Stimulated activated naive CD8-positive, alpha-beta T cell treated with anti-CD3 and anti-CD28 coated beads, Interleukin-15, Interleukin-2, amounts not matched to agents 100 U/mL and 50 U/mL, for 24 hours (primary cell): ENCODE measurements around the gene RHBG.

ENCODE experiments used
- ATAC-seq: fragments of 150-1000 bp; cut with Tn5 transposase; one replicate; pipeline ENCODE4 v1.10.0; 2021
- DNase-seq: peaks from one replicate; pipeline ENCODE4 v3.0.0; 2021

Gene RHBG

GRCh38 chr1:156386134-156386901, 17.3 kb downstream of the RHBG start:
- no peak for ATAC-seq
- DNase-seq, result no peak

- no peak for DNase-seq
- no peak for ATAC-seq
Observed at GRCh38 chr1:156386949-156387869, 18.2 kb downstream of the RHBG start.

- ATAC-seq (no peak), DNase-seq (no peak)
Observed at GRCh38 chr1:156387870-156388173, 18.8 kb downstream of the RHBG start.

GRCh38 chr1:156388174-156389137, 19.4 kb downstream of the RHBG start:
- ATAC-seq (no peak), DNase-seq (no peak)

- DNase-seq, result no peak
- ATAC-seq, result no peak
Observed at GRCh38 chr1:156389311-156389710, 20.3 kb downstream of the RHBG start.

- ATAC-seq (no peak), DNase-seq (no peak)
Observed at GRCh38 chr1:156390469-156391365, 21.7 kb downstream of the RHBG start.

- no peak for ATAC-seq
- DNase-seq, result no peak
Observed at GRCh38 chr1:156391366-156391677, 22.3 kb downstream of the RHBG start.

- no peak for DNase-seq
- ATAC-seq, result no peak
Observed at GRCh38 chr1:156391701-156392100, 22.7 kb downstream of the RHBG start.

GRCh38 chr1:156392452-156392853, 23.4 kb downstream of the RHBG start:
- ATAC-seq (no peak), DNase-seq (no peak)

- DNase-seq (no peak), ATAC-seq (no peak)
Observed at GRCh38 chr1:156393095-156393494, 24.1 kb downstream of the RHBG start.

- DNase-seq, result no peak
- no peak for ATAC-seq
Observed at GRCh38 chr1:156394082-156394481, 25.1 kb downstream of the RHBG start.

- DNase-seq, result no peak
Observed at GRCh38 chr1:156394835-156395461, 25.9 kb downstream of the RHBG start.

GRCh38 chr1:156399355-156400125, 30.5 kb downstream of the RHBG start:
- no peak for ATAC-seq
- DNase-seq, result no peak

More at GRCh38 chr1:156394835-156395461, 25.9 kb downstream of the RHBG start:
- no peak for ATAC-seq

GRCh38 chr1:156400191-156400935, 31.4 kb downstream of the RHBG start:
- ATAC-seq, result no peak

GRCh38 chr1:156401041-156401574, 32.1 kb downstream of the RHBG start:
- ATAC-seq (no peak), DNase-seq (no peak)

More at GRCh38 chr1:156400191-156400935, 31.4 kb downstream of the RHBG start:
- no peak for DNase-seq

- DNase-seq (no peak), ATAC-seq (no peak)
Observed at GRCh38 chr1:156401681-156402081, 32.7 kb downstream of the RHBG start.

- no peak for DNase-seq
- ATAC-seq, result no peak
Observed at GRCh38 chr1:156402331-156403020, 33.5 kb downstream of the RHBG start.

- no peak for DNase-seq
- ATAC-seq, result no peak
Observed at GRCh38 chr1:156405670-156406069, 36.7 kb downstream of the RHBG start.
